ENCODE measurements around the gene CBX6. TPM values are rescaled to one million over a fixed set of nuclear protein-coding genes. Genes with fewer than 3 reads are reported as not detected.

Gene CBX6
- total and polyA plus RNA-seq, 9 of the 15 experiments (the other 6 are each of a cell fraction or from before 2014, with no cell fraction given): 0.75 to 31.6 (median 8.0) TPM

- TF ChIP-seq ZBTB11 (CRISPR knock-in tag; IDR thresholded peaks at IDR 0.05) (0 out of 6 replicates have a peak, but pooled peaks of 1 of the 3 experiments have one; percentile 17), MGA (IDR thresholded peaks at IDR 0.05) (peak; percentile 67), CEBPB (tag; IDR thresholded peaks at IDR 0.05) (no peak), ZNF408 (CRISPR knock-in tag; IDR thresholded peaks at IDR 0.05; ENCODE audit: low read depth) (no peak), TCFL5 (CRISPR knock-in tag; conservative IDR thresholded peaks at IDR 0.05) (no peak), GATAD2A (IDR thresholded peaks at IDR 0.05) (no peak), RBBP5 (IDR thresholded peaks at IDR 0.05; ENCODE audit: borderline replicate concordance, insufficient read depth, low read length, poor library complexity, severe bottlenecking) (peak; percentile 58), ETS1 (conservative IDR thresholded peaks at IDR 0.05; ENCODE audit: control insufficient read depth, low read depth, low read length) (no peak), PHF8 (IDR thresholded peaks at IDR 0.05; ENCODE audit: borderline replicate concordance, low read length) (peak; percentile 29; the same call in 1 of the 2 replicates)
These were observed 450 bp downstream of the CBX6 start (continued) for GRCh38 chr22:38871360-38872171.

Measured in K562 (cell line).